SK-N-SH (cell line): ENCODE results near the gene ULBP1. TPM values are rescaled to one million over a fixed set of nuclear protein-coding genes. Genes with fewer than 3 reads are reported as not detected.

Experiments used
- CTCF ChIA-PET: fragments of 300-600, 350-600 bp; formaldehyde crosslinking; extraction: SDS; loops from one replicate; lab custom pipeline; 2021; lab: Yijun Ruan, JAX
- POLR2A ChIA-PET: fragments of 350-600 bp; sonication (Branson Sonifier 250); formaldehyde crosslinking; extraction: SDS; loops from one replicate; lab custom pipeline; 2020; ENCODE audit warnings: antibody characterized with exemption, inconsistent platforms; lab: Yijun Ruan, JAX
- DNase-seq: peaks from one replicate; pipeline ENCODE4 v3.0.0; 2012
- H2AFZ ChIP-seq: fragments of 200-600 bp; sonication (generic); 2 replicates; pipeline ENCODE4 v1.8.1; 2016; ENCODE audit warnings: antibody characterized with exemption, mild to moderate bottlenecking, low read depth
- H3F3A ChIP-seq: fragments of 200-600 bp; sonication (generic); replicated peaks from 2 replicates; pipeline ENCODE3; 2016; ENCODE audit warnings: antibody characterized with exemption, mild to moderate bottlenecking; ENCODE audit not compliant: insufficient read depth
- H3K27ac ChIP-seq, 2 experiments: fragments of 200-500 bp in 1 of 2; fragments of 200-600 bp in 1 of 2; sonication (Bioruptor generic) in 1 of 2; sonication (generic), shearing (Covaris generic) in 1 of 2; 2 replicates each; pipeline versions ENCODE4 v1.5.1 to v1.6.1; 2014 to 2016; ENCODE audit warnings: low read depth in 2 of 2, inconsistent platforms in 1 of 2, low read length in 1 of 2, mild to moderate bottlenecking in 1 of 2, mixed read lengths in 1 of 2
- H3K27me3 ChIP-seq: fragments of 200-600 bp; sonication (generic), shearing (Covaris generic); 2 replicates; pipeline ENCODE4 v1.6.1; 2016; ENCODE audit warnings: mixed run types; ENCODE audit not compliant: insufficient read depth
- H3K36me3 ChIP-seq, 2 experiments: fragments of 200-500 bp in 1 of 2; fragments of 200-600 bp in 1 of 2; sonication (Bioruptor generic) in 1 of 2; sonication (generic) in 1 of 2; replicated peaks in 1 of 2; 2 replicates each; pipeline versions ENCODE3 to v1.5.1; 2014 to 2016; ENCODE audit warnings: low read length in 1 of 2, mild to moderate bottlenecking in 1 of 2; ENCODE audit not compliant: insufficient read depth in 2 of 2, control insufficient read depth in 1 of 2
- H3K4me1 ChIP-seq, 2 experiments: fragments of 200-500 bp in 1 of 2; fragments of 200-600 bp in 1 of 2; sonication (Bioruptor generic) in 1 of 2; sonication (generic), shearing (Covaris generic) in 1 of 2; 2 replicates each; pipeline versions ENCODE4 v1.5.1 to v1.6.1; 2014 to 2016; ENCODE audit warnings: low read depth in 1 of 2, low read length in 1 of 2, mixed run types in 1 of 2; ENCODE audit not compliant: insufficient read depth in 2 of 2, control insufficient read depth in 1 of 2
- H3K4me2 ChIP-seq: fragments of 200-600 bp; sonication (generic), shearing (Covaris generic); 2 replicates; pipeline ENCODE4 v1.6.1; 2017; ENCODE audit warnings: mixed run types
- H3K4me3 ChIP-seq, 2 experiments: fragments of 200-500 bp in 1 of 2; fragments of 200-600 bp in 1 of 2; sonication (Bioruptor generic) in 1 of 2; sonication (generic), shearing (Covaris generic) in 1 of 2; 2 replicates each; pipeline versions ENCODE4 v1.5.1 to v1.8.1; 2014 to 2016; ENCODE audit warnings: low read depth in 2 of 2, inconsistent platforms in 1 of 2, low read length in 1 of 2, mild to moderate bottlenecking in 1 of 2, mixed read lengths in 1 of 2, moderate library complexity in 1 of 2
- H3K79me2 ChIP-seq: fragments of 200-600 bp; sonication (generic); 2 replicates; pipeline ENCODE4 v1.8.1; 2017; ENCODE audit warnings: mild to moderate bottlenecking; ENCODE audit not compliant: insufficient read depth
- H3K9ac ChIP-seq: fragments of 200-600 bp; sonication (generic); 2 replicates; pipeline ENCODE4 v1.6.1; 2017; ENCODE audit warnings: mixed run types
- H3K9me2 ChIP-seq: fragments of 200-600 bp; sonication (generic); 2 replicates; pipeline ENCODE4 v1.6.1; 2017; ENCODE audit warnings: mixed run types
- H3K9me3 ChIP-seq: fragments of 200-600 bp; sonication (generic); 2 replicates; pipeline ENCODE4 v1.6.1; 2017; ENCODE audit warnings: mixed run types, mild to moderate bottlenecking, moderate library complexity
- H4K20me1 ChIP-seq: fragments of 200-600 bp; sonication (generic); 2 replicates; pipeline ENCODE4 v1.6.1; 2017; ENCODE audit warnings: mild to moderate bottlenecking, mixed run types; ENCODE audit not compliant: insufficient read depth
- CHD2 ChIP-seq: fragments of 150-350 bp; IDR thresholded peaks from 2 replicates; pipeline ENCODE4 v1.6.1; 2018; ENCODE audit warnings: low read length; ENCODE audit not compliant: partially characterized antibody
- CTCF ChIP-seq: fragments of 200-600 bp; sonication (generic); IDR thresholded peaks from 2 replicates; pipeline ENCODE4 v1.6.1; 2017; ENCODE audit warnings: antibody characterized with exemption, mild to moderate bottlenecking, moderate library complexity
- ELF1 ChIP-seq: IDR thresholded peaks from 2 replicates; pipeline ENCODE4 v1.4.0; 2012
- EZH2phosphoT487 ChIP-seq: fragments of 200-600 bp; sonication (generic); IDR thresholded peaks from 2 replicates; pipeline ENCODE4 v1.6.1; 2017; ENCODE audit warnings: low read depth, mixed run types, mild to moderate bottlenecking, antibody characterized with exemption, moderate library complexity, borderline replicate concordance
- FOSL2 ChIP-seq: IDR thresholded peaks from 2 replicates; pipeline ENCODE4 v1.4.0; 2012; ENCODE audit warnings: low read depth, mild to moderate bottlenecking, moderate library complexity, borderline replicate concordance
- GABPA ChIP-seq: IDR thresholded peaks from 2 replicates; pipeline ENCODE4 v1.4.0; 2012; ENCODE audit warnings: low read depth, mild to moderate bottlenecking
- MAX ChIP-seq: IDR thresholded peaks from 2 replicates; pipeline ENCODE4 v1.4.0; 2012; ENCODE audit warnings: low read depth
- POLR2AphosphoS5 ChIP-seq: IDR thresholded peaks from 2 replicates; pipeline ENCODE4 v1.6.1; 2012; ENCODE audit warnings: low read depth, low read length
- RAD21 ChIP-seq: IDR thresholded peaks from 2 replicates; pipeline ENCODE4 v1.6.1; 2012; ENCODE audit warnings: mild to moderate bottlenecking, low read length
- RFX5 ChIP-seq: IDR thresholded peaks from 2 replicates; pipeline ENCODE4 v1.6.1; 2012; ENCODE audit warnings: mild to moderate bottlenecking, improper control_type of control experiment, low read length
- RXRA ChIP-seq: IDR thresholded peaks from 2 replicates; pipeline ENCODE4 v1.4.0; 2012; ENCODE audit warnings: low read depth, mild to moderate bottlenecking, borderline replicate concordance
- TEAD4 ChIP-seq: IDR thresholded peaks from 2 replicates; pipeline ENCODE4 v1.4.0; 2012; ENCODE audit warnings: mild to moderate bottlenecking, borderline replicate concordance; ENCODE audit not compliant: insufficient read depth
- WGBS: methylation state at CpG from one replicate; pipeline ENCODE4 v1.1.6; 2017; ENCODE audit warnings: low lambda C conversion rate; 5-methylcytosine and 5-hydroxymethylcytosine counted together
- polyA plus RNA-seq, 3 experiments: library from polyadenylated mRNA; depleted of rRNA; stranded (reverse); fragments of >200 nt; gene quantifications; 2 replicates each; pipeline ENCODE4 v1.2.3, GENCODE V29; 2012
- TF ChIP-seq, protein P1 (sequence below): IDR thresholded peaks from 2 replicates; pipeline ENCODE4; 2012
- TF ChIP-seq, protein P2 (sequence below): fragments of 150-350 bp; IDR thresholded peaks from 2 replicates; pipeline ENCODE4 v1.6.1; 2017; ENCODE audit warnings: antibody characterized with exemption, low read length, low read depth, borderline replicate concordance

The ULBP1 gene
- polyA plus RNA-seq, 1 of the 3 experiments (the other 2 are of a cell fraction) = 0.02 TPM

DNA sequence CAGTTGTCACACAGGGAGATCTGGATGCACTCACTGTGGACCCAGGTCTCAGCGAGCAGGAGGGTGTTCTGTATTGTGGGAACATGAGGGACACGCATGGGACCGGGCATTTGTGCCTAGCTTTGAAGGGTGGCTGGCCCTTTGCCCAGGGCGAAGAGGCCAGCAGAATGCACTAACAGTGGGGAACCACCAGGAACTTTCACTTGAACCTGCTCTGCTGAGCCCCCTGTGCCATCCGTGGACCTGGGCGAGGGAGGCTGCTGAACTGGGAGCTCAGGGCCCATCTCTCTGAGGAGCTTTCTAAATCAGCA is 23.1 kb upstream of the ULBP1 start:
- Histone ChIP-seq H3K4me3 (no peak overlapping the region), H3K79me2 (no peaks in the 10 kb centered on the region), H3K27ac (no peak overlapping the region), H3K36me3 (no peaks in the 10 kb centered on the region), H3K9me2 (no peaks in the 10 kb centered on the region), H3K4me1 (peaks cover 0 to 8% of the 10 kb centered on the region in 2 experiments; a peak in 1 of 4 replicates), H3K9me3 (no peaks in the 10 kb centered on the region), H2AFZ (no peak overlapping the region), H4K20me1 (no peaks in the 10 kb centered on the region), H3K27me3 (peaks cover 47% of the 10 kb centered on the region), H3K9ac (no peak overlapping the region), H3K4me2 (no peak overlapping the region), H3F3A (peaks cover 4% of the 10 kb centered on the region)
- TF ChIP-seq, protein P1, sequence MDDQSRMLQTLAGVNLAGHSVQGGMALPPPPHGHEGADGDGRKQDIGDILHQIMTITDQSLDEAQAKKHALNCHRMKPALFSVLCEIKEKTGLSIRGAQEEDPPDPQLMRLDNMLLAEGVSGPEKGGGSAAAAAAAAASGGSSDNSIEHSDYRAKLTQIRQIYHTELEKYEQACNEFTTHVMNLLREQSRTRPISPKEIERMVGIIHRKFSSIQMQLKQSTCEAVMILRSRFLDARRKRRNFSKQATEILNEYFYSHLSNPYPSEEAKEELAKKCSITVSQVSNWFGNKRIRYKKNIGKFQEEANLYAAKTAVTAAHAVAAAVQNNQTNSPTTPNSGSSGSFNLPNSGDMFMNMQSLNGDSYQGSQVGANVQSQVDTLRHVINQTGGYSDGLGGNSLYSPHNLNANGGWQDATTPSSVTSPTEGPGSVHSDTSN = no peak
- TF ChIP-seq EZH2phosphoT487 = no peak
- no peak for TF ChIP-seq GABPA
- no peak for TF ChIP-seq ELF1
- ChIA-PET CTCF (interaction anchor here (0.9 to 1.9 kb wide), 4 partner anchors 11 to 76 kb away, joined by 3 to 13 read pairs (median 4); no protein-coding TSS in a partner anchor), POLR2A (no interaction called here)
- WGBS = 0% methylated on average over 1 of the region's 6 CpGs
- DNase-seq = no peak

GRCh38 chr6:149941583-149942460 is 21.9 kb upstream of the ULBP1 start, which contains the start of gene ULBP2:
ULBP2 (plus strand) TSS chr6:149942014; CDS start chr6:149942073, 59 bp downstream.
- CTCF ChIA-PET = interaction anchor here (1.1 to 1.9 kb wide), 2 partner anchors 13 to 75 kb away, joined by 3 to 13 read pairs; no protein-coding TSS in a partner anchor
- Histone ChIP-seq H3K9me2 (no peaks in the 10 kb centered on the region), H3K9ac (peak within 1 kb of the TSS; percentile 58; the same call in 1 of the 2 replicates), H3K27ac (no peak within 1 kb of the TSS)
- 1% methylated on average over 28 of the region's 62 CpGs for WGBS
- POLR2A ChIA-PET = no interaction called here
- TF ChIP-seq, protein P1 = peak; percentile 41; the same call in 1 of the 2 replicates
- TF ChIP-seq CHD2 (peak; percentile 56), FOSL2 (peak; percentile 26; the same call in 1 of the 2 replicates), POLR2AphosphoS5 (no peak), TEAD4 (no peak), MAX (0 out of 2 replicates have a peak, but pooled peaks have one; percentile 19), CTCF (no peak), RFX5 (no peak), RXRA (no peak), RAD21 (no peak)
- TF ChIP-seq, protein P2, sequence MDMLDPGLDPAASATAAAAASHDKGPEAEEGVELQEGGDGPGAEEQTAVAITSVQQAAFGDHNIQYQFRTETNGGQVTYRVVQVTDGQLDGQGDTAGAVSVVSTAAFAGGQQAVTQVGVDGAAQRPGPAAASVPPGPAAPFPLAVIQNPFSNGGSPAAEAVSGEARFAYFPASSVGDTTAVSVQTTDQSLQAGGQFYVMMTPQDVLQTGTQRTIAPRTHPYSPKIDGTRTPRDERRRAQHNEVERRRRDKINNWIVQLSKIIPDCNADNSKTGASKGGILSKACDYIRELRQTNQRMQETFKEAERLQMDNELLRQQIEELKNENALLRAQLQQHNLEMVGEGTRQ = no peak
- TF ChIP-seq, all 33 proteins: peak for 4
- Histone ChIP-seq H3K27me3 (peaks cover 36% of the 10 kb centered on the region), H3K79me2 (no peaks in the 10 kb centered on the region), H2AFZ (peak within 1 kb of the TSS; percentile 90), H3F3A (peaks cover 4% of the 10 kb centered on the region), H3K4me3 (peak within 1 kb of the TSS; percentile 56 to 70), H3K36me3 (no peaks in the 10 kb centered on the region), H4K20me1 (no peaks in the 10 kb centered on the region), H3K4me2 (peak within 1 kb of the TSS; percentile 98), H3K9me3 (no peaks in the 10 kb centered on the region), H3K4me1 (peaks cover 0 to 8% of the 10 kb centered on the region in 2 experiments; a peak in 1 of 4 replicates)
- peak; percentile 96 for DNase-seq
